ENCODE results near the gene KCNAB3. TPM values are rescaled to one million over a fixed set of nuclear protein-coding genes. Genes with fewer than 3 reads are reported as not detected.

The KCNAB3 gene
- total RNA-seq, 1 donor from 2014 or later = 2.6 TPM

DNA sequence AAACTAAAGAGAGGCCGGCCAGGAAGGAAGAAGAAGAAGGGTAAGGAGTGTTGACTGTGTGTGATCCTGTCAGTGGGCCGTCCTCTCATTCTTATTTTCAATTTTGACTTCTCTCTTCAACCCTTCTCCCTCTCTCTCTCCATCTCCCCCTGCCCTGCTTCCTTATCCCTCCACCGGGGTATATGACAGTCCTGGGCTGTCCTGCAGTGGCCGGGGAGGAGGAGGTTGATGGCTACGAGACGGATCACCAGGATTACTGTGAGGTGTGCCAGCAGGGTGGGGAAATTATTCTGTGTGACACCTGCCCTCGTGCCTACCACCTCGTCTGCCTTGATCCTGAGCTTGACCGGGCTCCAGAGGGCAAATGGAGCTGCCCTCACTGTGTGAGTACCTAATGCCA, 35.4 kb downstream of the KCNAB3 start:
- Mint-ChIP-seq H3K4me1 (ENCODE audit: unreplicated experiment) (no peaks in the 10 kb centered on the region), H3K27ac (ENCODE audit: unreplicated experiment) (no peak overlapping the region), H3K27me3 (ENCODE audit: unreplicated experiment) (no peaks in the 10 kb centered on the region), H3K36me3 (ENCODE audit: unreplicated experiment) (peaks cover 63% of the 10 kb centered on the region), H3K9me3 (ENCODE audit: unreplicated experiment) (no peaks in the 10 kb centered on the region), H3K4me3 (ENCODE audit: unreplicated experiment) (no peak overlapping the region)
- no peak for TF ChIP-seq CTCF (IDR thresholded peaks at IDR 0.05)
- DNase-seq (ENCODE audit: extremely low spot score, unreplicated experiment) = no peak

DNA sequence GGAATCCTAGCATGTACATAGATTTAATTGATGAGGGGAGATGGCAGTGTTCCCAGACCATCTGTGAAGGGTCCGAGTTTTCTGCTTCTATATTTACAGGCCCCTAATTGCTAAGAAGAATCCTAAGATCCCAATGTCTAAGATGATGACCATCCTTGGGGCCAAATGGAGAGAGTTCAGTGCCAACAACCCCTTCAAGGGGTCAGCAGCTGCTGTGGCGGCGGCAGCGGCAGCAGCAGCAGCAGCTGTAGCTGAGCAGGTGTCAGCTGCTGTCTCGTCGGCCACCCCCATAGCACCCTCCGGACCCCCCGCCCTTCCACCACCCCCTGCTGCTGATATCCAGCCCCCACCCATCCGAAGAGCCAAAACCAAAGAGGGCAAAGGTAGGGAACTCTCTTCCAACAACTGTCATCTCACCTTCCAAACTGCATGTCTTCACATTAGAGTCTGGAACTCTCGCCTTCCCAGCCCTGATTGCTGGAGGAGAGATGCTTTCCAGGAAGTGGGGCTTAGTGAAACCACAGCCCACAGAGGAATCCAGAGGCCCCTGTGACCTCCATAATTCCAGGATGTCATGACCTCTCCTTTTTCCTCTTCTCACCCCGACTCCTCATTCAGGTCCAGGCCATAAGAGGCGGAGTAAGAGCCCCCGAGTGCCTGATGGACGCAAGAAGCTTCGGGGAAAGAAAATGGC, 36.3 kb downstream of the KCNAB3 start:
- no peaks in the 10 kb centered on the region for H3K4me1 Mint-ChIP-seq (ENCODE audit: unreplicated experiment)
- H3K9me3 Mint-ChIP-seq (ENCODE audit: unreplicated experiment) = no peaks in the 10 kb centered on the region
- no peak for TF ChIP-seq CTCF (IDR thresholded peaks at IDR 0.05)
- DNase-seq (ENCODE audit: extremely low spot score, unreplicated experiment) = no peak
- no peaks in the 10 kb centered on the region for H3K27me3 Mint-ChIP-seq (ENCODE audit: unreplicated experiment)
- no peak overlapping the region for H3K4me3 Mint-ChIP-seq (ENCODE audit: unreplicated experiment)
- peaks cover 57% of the 10 kb centered on the region for H3K36me3 Mint-ChIP-seq (ENCODE audit: unreplicated experiment)
- H3K27ac Mint-ChIP-seq (ENCODE audit: unreplicated experiment) = no peak overlapping the region

GRCh38 chr17:7889166-7889955, 40.3 kb downstream of the KCNAB3 start:
- Mint-ChIP-seq H3K4me3 (ENCODE audit: unreplicated experiment) (no peak overlapping the region), H3K4me1 (ENCODE audit: unreplicated experiment) (peaks cover 1% of the 10 kb centered on the region), H3K9me3 (ENCODE audit: unreplicated experiment) (no peaks in the 10 kb centered on the region), H3K27ac (ENCODE audit: unreplicated experiment) (no peak overlapping the region), H3K27me3 (ENCODE audit: unreplicated experiment) (no peaks in the 10 kb centered on the region), H3K36me3 (ENCODE audit: unreplicated experiment) (peaks cover 29% of the 10 kb centered on the region)
- peak; percentile 96 for DNase-seq (ENCODE audit: extremely low spot score, unreplicated experiment)
- peak; percentile 59 for TF ChIP-seq CTCF (IDR thresholded peaks at IDR 0.05)

DNA sequence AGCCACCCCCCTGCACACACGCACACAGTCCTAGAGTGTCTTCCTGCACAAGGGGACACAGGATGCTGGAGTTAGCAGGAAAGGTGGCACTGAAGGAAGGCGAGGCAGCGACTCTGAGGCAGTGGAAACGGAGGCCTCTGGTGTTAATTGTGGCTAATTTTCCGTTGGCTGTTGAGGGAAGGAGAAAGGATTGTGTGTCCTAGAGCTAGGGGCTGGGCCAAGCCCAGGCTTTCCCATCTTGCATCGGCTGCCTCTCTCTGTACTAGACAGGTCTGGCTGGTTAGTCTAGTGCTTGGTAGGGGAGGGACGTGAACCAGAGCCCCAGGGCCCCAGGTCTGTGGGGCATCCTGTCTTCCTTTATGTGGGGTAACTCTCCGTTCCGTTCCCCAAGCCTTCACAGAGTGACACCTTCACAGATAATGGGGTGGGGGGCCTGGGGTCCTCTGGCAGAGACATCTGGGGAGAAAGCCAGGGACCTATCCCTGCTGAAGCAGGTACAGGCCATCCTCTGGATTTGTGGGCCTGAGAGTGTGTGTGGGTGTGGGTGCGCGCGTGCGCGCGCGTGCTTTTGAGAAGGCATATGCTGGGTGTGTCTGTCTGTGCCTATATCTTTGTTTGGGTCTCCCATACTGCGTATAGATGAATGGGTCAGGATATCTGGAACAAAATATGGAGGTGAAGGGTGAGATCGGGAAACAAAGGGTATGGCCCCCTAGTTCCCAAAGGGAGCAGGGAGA, 41.3 kb downstream of the KCNAB3 start, which contains the start of gene CHD3:
CHD3 (plus strand) TSS at position 606 of the 737 bp plus-strand sequence. CDS start 212 bp downstream, outside the sequence.
- Mint-ChIP-seq H3K4me3 (ENCODE audit: unreplicated experiment) (no peak within 1 kb of the TSS), H3K27me3 (ENCODE audit: unreplicated experiment) (no peaks in the 10 kb centered on the region), H3K9me3 (ENCODE audit: unreplicated experiment) (no peaks in the 10 kb centered on the region), H3K4me1 (ENCODE audit: unreplicated experiment) (peaks cover 3% of the 10 kb centered on the region), H3K36me3 (ENCODE audit: unreplicated experiment) (peaks cover 25% of the 10 kb centered on the region), H3K27ac (ENCODE audit: unreplicated experiment) (no peak within 1 kb of the TSS)
- no peak for TF ChIP-seq CTCF (IDR thresholded peaks at IDR 0.05)
- DNase-seq (ENCODE audit: extremely low spot score, unreplicated experiment) = no peak
